Gastroesophageal sphincter (tissue), 3 donors: ENCODE measurements around the gene RNF144A.

Source experiments
- CTCF ChIP-seq, 4 experiments: fragments of 200-600 bp in 2 of 4; fragments of 450-650 bp in 2 of 4; sonication (generic) in 1 of 4; IDR thresholded peaks; one replicate each; pipeline ENCODE4 v1.5.1; 2017 to 2019; ENCODE audit warnings: antibody characterized with exemption in 4 of 4, mild to moderate bottlenecking in 2 of 4, moderate library complexity in 2 of 4
- EP300 ChIP-seq: sonication (generic); formaldehyde crosslinking; IDR thresholded peaks from one replicate; pipeline ENCODE4 v1.6.1; 2017; ENCODE audit warnings: antibody characterized with exemption, mild to moderate bottlenecking
- POLR2A ChIP-seq, 2 donors: fragments of 450-650 bp; IDR thresholded peaks; one replicate each; pipeline ENCODE4 v1.6.1; 2017; ENCODE audit warnings: antibody characterized with exemption in 2 of 2, mild to moderate bottlenecking in 2 of 2, moderate library complexity in 1 of 2
- POLR2AphosphoS5 ChIP-seq: sonication (generic); formaldehyde crosslinking; IDR thresholded peaks from one replicate; pipeline ENCODE4 v1.6.1; 2017; ENCODE audit warnings: antibody characterized with exemption

DNA sequence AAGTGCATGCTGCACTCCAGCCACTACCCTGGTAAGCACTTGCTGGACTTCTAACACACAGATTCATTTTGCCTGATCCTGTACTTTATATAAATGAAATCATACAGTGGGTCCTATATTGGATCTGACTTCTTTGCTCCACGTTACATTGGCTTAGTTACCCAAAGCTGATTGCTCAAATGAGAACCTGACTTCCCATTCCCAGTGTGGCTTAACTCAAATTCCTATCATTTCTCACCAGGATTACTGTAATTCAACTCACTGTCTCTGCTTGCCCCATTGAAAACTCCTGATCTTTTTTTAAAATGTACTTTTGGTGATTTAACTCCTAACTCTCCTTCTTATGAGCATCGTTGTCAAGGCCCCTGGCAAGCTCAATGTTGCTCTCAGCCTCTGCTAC lies 38.2 kb upstream of the RNF144A start:
- no peak for TF ChIP-seq CTCF (IDR thresholded peaks at IDR 0.05)
- TF ChIP-seq POLR2A (IDR thresholded peaks at IDR 0.05) = no peak
- TF ChIP-seq EP300 = no peak
- TF ChIP-seq POLR2AphosphoS5 = no peak
